CD14-positive monocyte (primary cell): Measurements from ENCODE around the gene SSX3. TPM values are rescaled to one million over a fixed set of nuclear protein-coding genes. Genes with fewer than 3 reads are reported as not detected.
"Not testable (repeated sequence)": the region's sequence is repeated elsewhere in the genome, so short reads cannot be mapped to it uniquely, and the experiment has no call there.

Experiments used
- DNase-seq, 3 donors: peaks; one replicate each; pipeline ENCODE4 v3.0.0-alpha.2; 2011 to 2022
- H2AFZ ChIP-seq: 2 replicates; pipeline ENCODE4 v1.6.0; 2012; ENCODE audit warnings: mild to moderate bottlenecking, low read depth, low read length, inconsistent platforms; ENCODE audit not compliant: insufficient read depth, poor library complexity, severe bottlenecking
- H3K27ac ChIP-seq, 2 donors: 1 replicate in 1 of 2; 2 replicates in 1 of 2; pipeline ENCODE4 v1.5.1; 2012 to 2013; ENCODE audit warnings: low read length in 2 of 2, control low read depth in 1 of 2, inconsistent platforms in 1 of 2, low read depth in 1 of 2, mild to moderate bottlenecking in 1 of 2
- H3K27me3 ChIP-seq, 2 donors: one replicate each; pipeline versions ENCODE4 v1.6.0 to v1.6.1; 2011 to 2013; ENCODE audit warnings: low read length in 2 of 2; ENCODE audit not compliant: control insufficient read depth in 2 of 2, insufficient read depth in 2 of 2
- H3K36me3 ChIP-seq, 2 donors: replicated peaks in 1 of 2; 1 replicate in 1 of 2; 2 replicates in 1 of 2; pipeline versions ENCODE4 v1.5.1 to v1.6.1; 2012 to 2013; ENCODE audit warnings: low read length in 2 of 2, control low read depth in 1 of 2, inconsistent platforms in 1 of 2, mild to moderate bottlenecking in 1 of 2; ENCODE audit not compliant: insufficient read depth in 2 of 2, control insufficient read depth in 1 of 2
- H3K4me1 ChIP-seq, 2 donors: 1 replicate in 1 of 2; 2 replicates in 1 of 2; pipeline versions ENCODE4 v1.5.1 to v1.6.1; 2012 to 2013; ENCODE audit warnings: low read length in 2 of 2, control low read depth in 1 of 2, inconsistent platforms in 1 of 2, mild to moderate bottlenecking in 1 of 2, moderate library complexity in 1 of 2; ENCODE audit not compliant: insufficient read depth in 2 of 2, control insufficient read depth in 1 of 2
- H3K4me2 ChIP-seq: replicated peaks from 2 replicates; pipeline ENCODE3; 2012; ENCODE audit warnings: low read length, moderate library complexity, mild to moderate bottlenecking; ENCODE audit not compliant: poor library complexity, severe bottlenecking; ENCODE audit errors: extremely low read depth
- H3K4me3 ChIP-seq, 3 experiments: fragments of 200-600 bp in 1 of 3; sonication (generic) in 1 of 3; replicated peaks in 1 of 3; 1 replicate in 2 of 3; 2 replicates in 1 of 3; pipeline ENCODE4 v1.5.1; 2011 to 2013; ENCODE audit warnings: low read length in 3 of 3, mild to moderate bottlenecking in 3 of 3, control low read depth in 2 of 3, low read depth in 2 of 3, inconsistent platforms in 1 of 3, moderate library complexity in 1 of 3
- H3K79me2 ChIP-seq: 2 replicates; pipeline ENCODE4 v1.6.0; 2012; ENCODE audit warnings: mild to moderate bottlenecking, control low read depth, inconsistent platforms, low read length, moderate library complexity; ENCODE audit not compliant: insufficient read depth
- H3K9ac ChIP-seq: 2 replicates; pipeline ENCODE4 v1.6.0; 2017; ENCODE audit warnings: low read length, mild to moderate bottlenecking; ENCODE audit not compliant: insufficient read depth, poor library complexity, severe bottlenecking
- H3K9me3 ChIP-seq, 2 donors: replicated peaks in 1 of 2; 1 replicate in 1 of 2; 2 replicates in 1 of 2; pipeline versions ENCODE4 v1.5.1 to v1.6.1; 2012 to 2013; ENCODE audit warnings: low read length in 2 of 2, control low read depth in 1 of 2; ENCODE audit not compliant: control insufficient read depth in 1 of 2, insufficient read depth in 1 of 2
- H4K20me1 ChIP-seq: 2 replicates; pipeline ENCODE4 v1.6.0; 2012; ENCODE audit warnings: mild to moderate bottlenecking, low read length, control low read depth, moderate library complexity; ENCODE audit not compliant: insufficient read depth
- H3K27ac Mint-ChIP-seq, 7 donors: one replicate each; pipeline ENCODE4 v1.8.0; 2020; ENCODE audit warnings: mild to moderate bottlenecking in 7 of 7, mixed read lengths in 7 of 7, moderate library complexity in 6 of 7, inconsistent platforms in 2 of 7
- H3K27me3 Mint-ChIP-seq, 3 donors: one replicate each; pipeline ENCODE4 v1.8.0; 2021 to 2022; ENCODE audit warnings: low read depth in 3 of 3, mild to moderate bottlenecking in 3 of 3, mixed read lengths in 3 of 3, moderate library complexity in 3 of 3, inconsistent platforms in 1 of 3
- H3K36me3 Mint-ChIP-seq, 2 donors: one replicate each; pipeline ENCODE4 v1.8.0; 2020; ENCODE audit warnings: mixed read lengths in 2 of 2, inconsistent platforms in 1 of 2, mild to moderate bottlenecking in 1 of 2
- H3K4me1 Mint-ChIP-seq: one replicate; pipeline ENCODE4 v1.8.0; 2020; ENCODE audit warnings: mild to moderate bottlenecking, mixed read lengths
- H3K4me3 Mint-ChIP-seq, 2 donors: one replicate each; pipeline ENCODE4 v1.8.0; 2020; ENCODE audit warnings: mild to moderate bottlenecking in 2 of 2, mixed read lengths in 2 of 2, moderate library complexity in 1 of 2
- H3K9me3 Mint-ChIP-seq, 7 donors: one replicate each; pipeline ENCODE4 v1.8.0; 2020 to 2022; ENCODE audit warnings: mixed read lengths in 7 of 7, mild to moderate bottlenecking in 6 of 7, moderate library complexity in 6 of 7, inconsistent platforms in 2 of 7
- WGBS: methylation state at CpG from one replicate; pipeline ENCODE4 v1.1.5; 2013; ENCODE audit warnings: missing lambda C conversion rate; ENCODE audit not compliant: insufficient coverage; 5-methylcytosine and 5-hydroxymethylcytosine counted together
- intact Hi-C, 2 donors: fragments of 100-400 bp; cut with micrococcal nuclease; formaldehyde crosslinking; loops; one replicate each; pipeline versions ENCODE4 v1.15.0 to v1.15.1; 2023
- polyA plus RNA-seq, 3 donors: library from polyadenylated mRNA; depleted of rRNA in 1 of 3; unstranded in 2 of 3; stranded (reverse) in 1 of 3; fragments of 300-500 nt in 2 of 3; fragments of >200 nt in 1 of 3; fragmentation: Illumina TruSeq in 2 of 3; gene quantifications; 1 replicate in 2 of 3; 2 replicates in 1 of 3; pipeline ENCODE4 v1.2.3, GENCODE V29; 2012 to 2021

SSX3 gene
- polyA plus RNA-seq, 3 donors = not detected

DNA sequence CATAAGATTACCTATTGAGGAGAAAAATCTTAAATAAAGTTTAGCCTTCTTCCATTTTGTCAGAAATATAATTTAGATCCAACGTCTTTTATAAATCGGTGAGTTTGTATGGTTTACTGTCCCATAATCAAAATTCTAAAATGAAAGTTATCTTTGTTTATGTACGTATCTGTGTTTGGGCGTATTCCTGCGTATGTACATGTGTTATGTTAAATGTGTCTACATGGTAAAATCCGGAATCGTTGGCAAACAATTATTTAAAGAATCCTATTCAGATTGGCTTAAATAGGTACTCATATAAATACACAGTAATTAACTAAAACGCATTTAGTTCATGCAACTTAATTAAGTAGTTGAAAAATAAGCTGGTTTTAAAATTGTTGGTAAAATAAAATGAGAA is 13.9 kb upstream of the SSX3 start:
- H3K9ac ChIP-seq, H4K20me1 ChIP-seq, H3K4me2 ChIP-seq, H3K36me3 Mint-ChIP-seq, H3K79me2 ChIP-seq, H3K4me3 ChIP-seq, H3K27ac ChIP-seq, H3K9me3 ChIP-seq, H3K27me3 ChIP-seq, H3K27ac Mint-ChIP-seq, H3K4me3 Mint-ChIP-seq, H3K9me3 Mint-ChIP-seq, H3K27me3 Mint-ChIP-seq, DNase-seq, H3K36me3 ChIP-seq, H3K4me1 Mint-ChIP-seq, intact Hi-C loops, H2AFZ ChIP-seq, H3K4me1 ChIP-seq: not testable (repeated sequence)
- no CpG with 5 or more reads among the region's 8 CpGs for WGBS

- H3K4me3 ChIP-seq, H3K4me1 Mint-ChIP-seq, H3K4me2 ChIP-seq, H2AFZ ChIP-seq, H3K9me3 Mint-ChIP-seq, H3K36me3 ChIP-seq, H3K9ac ChIP-seq, H3K4me3 Mint-ChIP-seq, DNase-seq, intact Hi-C loops, H4K20me1 ChIP-seq, H3K79me2 ChIP-seq, H3K36me3 Mint-ChIP-seq, H3K4me1 ChIP-seq, H3K9me3 ChIP-seq, H3K27ac ChIP-seq, H3K27me3 ChIP-seq, H3K27ac Mint-ChIP-seq, H3K27me3 Mint-ChIP-seq: not testable (repeated sequence)
- WGBS = no CpG with 5 or more reads among the region's 12 CpGs
Observed at GRCh38 chrX:48367717-48368408, 11.4 kb upstream of the SSX3 start.

DNA sequence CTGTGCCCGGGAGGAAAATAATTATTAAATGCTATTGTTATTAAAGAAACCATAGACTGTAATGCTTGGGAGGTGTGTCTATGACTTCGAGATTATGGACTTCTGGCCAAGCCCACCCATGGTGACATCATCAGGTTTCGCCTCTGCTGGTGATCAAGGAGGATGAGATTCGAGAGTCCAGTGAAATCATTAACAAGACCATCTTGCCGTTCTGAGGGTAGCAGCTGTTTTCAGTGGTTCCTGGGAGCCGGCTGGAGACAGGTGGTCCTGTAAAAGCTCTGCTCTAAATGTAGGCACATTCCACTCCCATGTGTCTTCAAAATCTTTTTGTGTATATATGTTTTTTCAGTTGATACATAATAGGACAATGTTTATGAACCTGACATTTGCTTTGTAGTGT is 2.8 kb upstream of the SSX3 start:
- H3K4me3 ChIP-seq, H3K4me1 ChIP-seq, H3K36me3 Mint-ChIP-seq, H3K27me3 ChIP-seq, H3K9me3 Mint-ChIP-seq, H3K9ac ChIP-seq, H3K79me2 ChIP-seq, DNase-seq, H3K9me3 ChIP-seq, H3K4me2 ChIP-seq, H4K20me1 ChIP-seq, H3K36me3 ChIP-seq, H3K4me1 Mint-ChIP-seq, H3K27ac ChIP-seq, H3K27ac Mint-ChIP-seq, H3K4me3 Mint-ChIP-seq, intact Hi-C loops, H2AFZ ChIP-seq: not testable (repeated sequence)
- H3K27me3 Mint-ChIP-seq = peaks cover 1 to 16% (median 3%) of the 10 kb centered on the region in 3 donors
- no CpG with 5 or more reads among the region's 6 CpGs for WGBS
